ENCODE data around the gene KRT85. TPM values are rescaled to one million over a fixed set of nuclear protein-coding genes. Genes with fewer than 3 reads are reported as not detected.

KRT85 gene
- total and polyA plus RNA-seq, 2 donors from 2014 or later = 0.58 TPM; not detected in 1

DNA sequence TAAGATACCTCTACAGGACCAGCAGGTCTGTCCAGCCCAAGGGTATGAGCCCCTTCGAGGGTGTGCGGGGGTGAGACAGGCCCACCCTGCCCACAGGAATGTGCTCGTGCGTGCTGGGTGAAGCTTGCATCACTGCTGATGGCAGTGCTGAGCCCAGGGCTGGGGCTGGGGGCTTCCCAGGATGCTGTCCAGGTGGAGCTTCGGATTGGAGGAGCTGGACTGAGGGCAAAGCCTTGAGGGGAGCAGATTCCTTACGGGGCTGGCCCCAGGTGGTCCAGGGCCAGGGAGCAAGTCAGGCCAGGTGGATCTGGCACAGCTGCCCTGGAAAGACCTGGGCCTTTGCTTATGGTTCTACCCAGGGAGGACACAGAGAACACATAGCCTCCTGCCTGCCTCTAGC, 2.5 kb upstream of the KRT85 start:
- no peak for FAIRE-seq
- no peak for DNase-seq
- no peaks in the 10 kb centered on the region for H3K27me3 ChIP-seq (ENCODE audit: control insufficient read depth, insufficient read depth, low read length)

DNA sequence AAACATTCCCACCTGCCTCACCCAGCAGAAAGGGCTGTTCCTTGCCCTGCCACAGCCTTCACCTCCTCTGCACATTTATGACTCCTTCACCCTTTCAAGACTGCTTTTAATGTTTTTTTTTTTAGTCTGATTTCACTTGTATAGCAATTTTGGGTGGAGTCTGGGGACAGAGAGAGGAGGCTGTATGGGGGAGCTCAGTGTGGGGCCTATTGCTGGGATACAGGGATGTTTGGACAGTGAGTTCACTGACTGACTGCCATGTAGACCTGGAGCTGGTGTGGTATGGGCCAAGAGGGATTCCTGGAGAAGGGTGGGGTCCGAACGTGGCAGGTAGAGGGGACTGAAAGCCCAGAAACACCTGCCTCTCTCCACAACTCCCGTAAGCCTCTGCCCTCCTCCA, 1.9 kb upstream of the KRT85 start:
- Histone ChIP-seq H3K36me3 (ENCODE audit: control insufficient read depth in 2 of 3, insufficient read depth in 3 of 3, low read length in 3 of 3) (no peaks in the 10 kb centered on the region), H3K27me3 (ENCODE audit: control insufficient read depth, insufficient read depth, low read length) (no peaks in the 10 kb centered on the region), H3K4me1 (ENCODE audit: control insufficient read depth in 2 of 3, insufficient read depth in 2 of 3, low read depth in 1 of 3, low read length in 3 of 3) (peaks cover 0 to 11% (median 10%) of the 10 kb centered on the region in 3 donors), H3K9ac (ENCODE audit: low read length in 3 of 3) (no peak overlapping the region), H3K27ac (ENCODE audit: low read depth in 2 of 2, low read length in 2 of 2) (no peak overlapping the region), H3K4me3 (ENCODE audit: low read length in 3 of 3) (no peak overlapping the region), H3K9me3 (ENCODE audit: control insufficient read depth in 2 of 3, insufficient read depth in 1 of 3, low read length in 3 of 3) (peaks cover 0 to 3% (median 0%) of the 10 kb centered on the region in 3 donors)
- intact Hi-C loops (cut with DNase I) = no loop called here
- FAIRE-seq (no peak), DNase-seq (no peak)
- TF ChIP-seq, protein P1, sequence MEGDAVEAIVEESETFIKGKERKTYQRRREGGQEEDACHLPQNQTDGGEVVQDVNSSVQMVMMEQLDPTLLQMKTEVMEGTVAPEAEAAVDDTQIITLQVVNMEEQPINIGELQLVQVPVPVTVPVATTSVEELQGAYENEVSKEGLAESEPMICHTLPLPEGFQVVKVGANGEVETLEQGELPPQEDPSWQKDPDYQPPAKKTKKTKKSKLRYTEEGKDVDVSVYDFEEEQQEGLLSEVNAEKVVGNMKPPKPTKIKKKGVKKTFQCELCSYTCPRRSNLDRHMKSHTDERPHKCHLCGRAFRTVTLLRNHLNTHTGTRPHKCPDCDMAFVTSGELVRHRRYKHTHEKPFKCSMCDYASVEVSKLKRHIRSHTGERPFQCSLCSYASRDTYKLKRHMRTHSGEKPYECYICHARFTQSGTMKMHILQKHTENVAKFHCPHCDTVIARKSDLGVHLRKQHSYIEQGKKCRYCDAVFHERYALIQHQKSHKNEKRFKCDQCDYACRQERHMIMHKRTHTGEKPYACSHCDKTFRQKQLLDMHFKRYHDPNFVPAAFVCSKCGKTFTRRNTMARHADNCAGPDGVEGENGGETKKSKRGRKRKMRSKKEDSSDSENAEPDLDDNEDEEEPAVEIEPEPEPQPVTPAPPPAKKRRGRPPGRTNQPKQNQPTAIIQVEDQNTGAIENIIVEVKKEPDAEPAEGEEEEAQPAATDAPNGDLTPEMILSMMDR (IDR thresholded peaks at IDR 0.05; ENCODE audit: borderline replicate concordance, extremely low read depth, insufficient read depth) = no peak

More for the DNA sequence above, 2.5 kb upstream of the KRT85 start:
- Histone ChIP-seq H3K36me3 (ENCODE audit: control insufficient read depth in 2 of 3, insufficient read depth in 3 of 3, low read length in 3 of 3) (no peaks in the 10 kb centered on the region), H3K9ac (ENCODE audit: low read length in 3 of 3) (no peak overlapping the region), H3K4me1 (ENCODE audit: control insufficient read depth in 2 of 3, insufficient read depth in 2 of 3, low read depth in 1 of 3, low read length in 3 of 3) (peaks cover 0 to 11% (median 10%) of the 10 kb centered on the region in 3 donors), H3K27ac (ENCODE audit: low read depth in 2 of 2, low read length in 2 of 2) (no peak overlapping the region), H3K4me3 (ENCODE audit: low read length in 3 of 3) (no peak overlapping the region), H3K9me3 (ENCODE audit: control insufficient read depth in 2 of 3, insufficient read depth in 1 of 3, low read length in 3 of 3) (peaks cover 0 to 3% (median 0%) of the 10 kb centered on the region in 3 donors)
- intact Hi-C loops (cut with DNase I) = loop anchor here (10.0 kb wide), 1 partner anchor 505 kb away; no protein-coding TSS in a partner anchor
- TF ChIP-seq, protein P1 (IDR thresholded peaks at IDR 0.05; ENCODE audit: borderline replicate concordance, extremely low read depth, insufficient read depth) = no peak

GRCh38 chr12:52368508-52368907, 1.2 kb upstream of the KRT85 start:
- Histone ChIP-seq H3K9me3 (ENCODE audit: control insufficient read depth in 2 of 3, insufficient read depth in 1 of 3, low read length in 3 of 3) (no peaks in the 10 kb centered on the region), H3K4me3 (ENCODE audit: low read length in 3 of 3) (no peak overlapping the region), H3K27me3 (ENCODE audit: control insufficient read depth, insufficient read depth, low read length) (no peaks in the 10 kb centered on the region), H3K4me1 (ENCODE audit: control insufficient read depth in 2 of 3, insufficient read depth in 2 of 3, low read depth in 1 of 3, low read length in 3 of 3) (peaks cover 0 to 12% (median 11%) of the 10 kb centered on the region in 3 donors), H3K27ac (ENCODE audit: low read depth in 2 of 2, low read length in 2 of 2) (no peak overlapping the region), H3K36me3 (ENCODE audit: control insufficient read depth in 2 of 3, insufficient read depth in 3 of 3, low read length in 3 of 3) (no peaks in the 10 kb centered on the region), H3K9ac (ENCODE audit: low read length in 3 of 3) (no peak overlapping the region)
- DNase-seq (no peak), FAIRE-seq (no peak)
- TF ChIP-seq, protein P1 (IDR thresholded peaks at IDR 0.05; ENCODE audit: borderline replicate concordance, extremely low read depth, insufficient read depth) = no peak
- intact Hi-C loops (cut with DNase I) = no loop called here

GRCh38 chr12:52367876-52368275, 595 bp upstream of the KRT85 start:
- FAIRE-seq (no peak), DNase-seq (no peak)
- no peaks in the 10 kb centered on the region for H3K27me3 ChIP-seq (ENCODE audit: control insufficient read depth, insufficient read depth, low read length)
- H3K4me1 ChIP-seq (ENCODE audit: control insufficient read depth in 2 of 3, insufficient read depth in 2 of 3, low read depth in 1 of 3, low read length in 3 of 3) = peaks cover 0 to 12% (median 11%) of the 10 kb centered on the region in 3 donors
- H3K9me3 ChIP-seq (ENCODE audit: control insufficient read depth in 2 of 3, insufficient read depth in 1 of 3, low read length in 3 of 3) = no peaks in the 10 kb centered on the region
- H3K27ac ChIP-seq (ENCODE audit: low read depth in 2 of 2, low read length in 2 of 2) = no peak overlapping the region
- intact Hi-C loops (cut with DNase I) = no loop called here
- H3K4me3 ChIP-seq (ENCODE audit: low read length in 3 of 3) = no peak overlapping the region
- H3K36me3 ChIP-seq (ENCODE audit: control insufficient read depth in 2 of 3, insufficient read depth in 3 of 3, low read length in 3 of 3) = no peaks in the 10 kb centered on the region
- TF ChIP-seq, protein P1 (IDR thresholded peaks at IDR 0.05; ENCODE audit: borderline replicate concordance, extremely low read depth, insufficient read depth) = no peak
- no peak overlapping the region for H3K9ac ChIP-seq (ENCODE audit: low read length in 3 of 3)

Data from kidney (tissue), 14 donors.